Right cardiac atrium (tissue), 5 donors: ENCODE results near the gene TNS4. TPM values are rescaled to one million over a fixed set of nuclear protein-coding genes. Genes with fewer than 3 reads are reported as not detected.

ENCODE experiments used
- ATAC-seq, 2 donors: fragments of 200-7000 bp; cut with Tn5 transposase; one replicate each; pipeline versions ENCODE4 v1.8.0 to v1.9.1; 2020; ENCODE audit warnings: moderate library complexity in 2 of 2, mild to moderate bottlenecking in 1 of 2
- DNase-seq, 3 donors: peaks; one replicate each; pipeline ENCODE4 v3.0.0-alpha.2; 2020
- H3K27ac ChIP-seq: one replicate; pipeline ENCODE4 v1.5.1; 2013; ENCODE audit warnings: mild to moderate bottlenecking, low read length, control low read depth, moderate library complexity
- H3K27me3 ChIP-seq: one replicate; pipeline ENCODE4 v1.6.1; 2013; ENCODE audit not compliant: control insufficient read depth, insufficient read depth
- H3K4me1 ChIP-seq: one replicate; pipeline ENCODE4 v1.6.1; 2013; ENCODE audit warnings: low read length; ENCODE audit not compliant: control insufficient read depth, insufficient read depth
- H3K4me3 ChIP-seq: one replicate; pipeline ENCODE4 v1.5.1; 2013; ENCODE audit warnings: low read length, control low read depth
- H3K9me3 ChIP-seq: one replicate; pipeline ENCODE4 v1.6.1; 2013; ENCODE audit warnings: low read length; ENCODE audit not compliant: control insufficient read depth
- WGBS: extraction: QIAGEN DNeasy Blood & Tissue Kit; methylation state at CpG from one replicate; pipeline ENCODE4 v1.1.7; 2013; 5-methylcytosine and 5-hydroxymethylcytosine counted together
- intact Hi-C, 4 donors: fragments of 100-400 bp; cut with DNase I; formaldehyde crosslinking; loops; one replicate each; pipeline versions ENCODE4 v1.11.0 to v1.14.0; 2022 to 2023
- polyA plus RNA-seq: library from polyadenylated mRNA; stranded (reverse); fragments of 200-250 nt; gene quantifications from one replicate; pipeline ENCODE4 v1.2.3, GENCODE V29; 2013
- total RNA-seq, 4 donors: library from RNA; stranded (reverse); fragmentation: NEBNext Ultra II Directional; extraction: Animal tissue kit (Norgen Biotek cat#: 25700); gene quantifications; one replicate each; pipeline ENCODE4 v1.2.1, GENCODE V29; 2021
- donor health status: healthy with polysubstance abuse.
- donor health status: DM: no; HTN: yes; CAD: no.
- donor health status: DM: no; HTN: no; CAD: no.
- donor health status: DM: no; HTN: yes; CAD: no; lungs with severe emphysema.
- donor health status: DM: yes; HTN: yes; CAD: no.

Gene TNS4
- total and polyA plus RNA-seq, 5 donors = 0.14 TPM; not detected in 4

- intact Hi-C loops = no loop called here
- H3K27ac ChIP-seq = no peak overlapping the region
- 54% methylated on average over 5 of the region's 5 CpGs for WGBS
- peak; percentile 62 to 72 (median 64) for DNase-seq
- ATAC-seq = peak; percentile 38 to 45
- H3K27me3 ChIP-seq = no peaks in the 10 kb centered on the region
- H3K9me3 ChIP-seq = no peaks in the 10 kb centered on the region
- H3K4me1 ChIP-seq = no peaks in the 10 kb centered on the region
- H3K4me3 ChIP-seq = no peak overlapping the region
Measured at GRCh38 chr17:40490289-40490853, 11.1 kb downstream of the TNS4 start.

- Histone ChIP-seq H3K27ac (no peak overlapping the region), H3K4me1 (no peaks in the 10 kb centered on the region), H3K9me3 (no peaks in the 10 kb centered on the region), H3K4me3 (no peak overlapping the region), H3K27me3 (no peaks in the 10 kb centered on the region)
- ATAC-seq (no peak), DNase-seq (peak in 1 of 3 donors; percentile 13)
- WGBS = 83% methylated on average over 7 of the region's 7 CpGs
- intact Hi-C loops = loop anchor here in 1 of 4 donors (10.0 kb wide), 1 partner anchor 47 kb away; no protein-coding TSS in a partner anchor
Measured at GRCh38 chr17:40487371-40488020, 13.9 kb downstream of the TNS4 start.

GRCh38 chr17:40486522-40487370, 14.7 kb downstream of the TNS4 start:
- no peaks in the 10 kb centered on the region for H3K4me1 ChIP-seq
- H3K9me3 ChIP-seq = no peaks in the 10 kb centered on the region
- 88% methylated on average over 12 of the region's 12 CpGs for WGBS
- intact Hi-C loops = loop anchor here in 1 of 4 donors (10.0 kb wide), 1 partner anchor 48 kb away; no protein-coding TSS in a partner anchor
- H3K4me3 ChIP-seq = no peak overlapping the region
- DNase-seq (peak in 1 of 3 donors; percentile 33), ATAC-seq (peak in 1 of 2 donors; percentile 20)
- H3K27ac ChIP-seq = peak overlapping the region; percentile 28
- H3K27me3 ChIP-seq = no peaks in the 10 kb centered on the region

GRCh38 chr17:40485851-40486521, 15.4 kb downstream of the TNS4 start:
- H3K27me3 ChIP-seq = no peaks in the 10 kb centered on the region
- no peaks in the 10 kb centered on the region for H3K9me3 ChIP-seq
- 59% methylated on average over 17 of the region's 17 CpGs for WGBS
- H3K4me3 ChIP-seq = no peak overlapping the region
- H3K27ac ChIP-seq = peak overlapping the region; percentile 16
- no peaks in the 10 kb centered on the region for H3K4me1 ChIP-seq
- peak; percentile 53 to 81 for ATAC-seq
- intact Hi-C loops = loop anchor here in 1 of 4 donors (10.0 kb wide), 1 partner anchor 49 kb away; no protein-coding TSS in a partner anchor
- peak in 2 of 3 donors; percentile 46 to 61 for DNase-seq

GRCh38 chr17:40484973-40485530, 16.4 kb downstream of the TNS4 start:
- Histone ChIP-seq H3K9me3 (no peaks in the 10 kb centered on the region), H3K27ac (no peak overlapping the region), H3K4me1 (no peaks in the 10 kb centered on the region), H3K4me3 (no peak overlapping the region), H3K27me3 (no peaks in the 10 kb centered on the region)
- no peak for DNase-seq
- no peak for ATAC-seq
- intact Hi-C loops = loop anchor here in 1 of 4 donors (10.0 kb wide), 1 partner anchor 50 kb away; no protein-coding TSS in a partner anchor
- WGBS = 67% methylated on average over 7 of the region's 7 CpGs

- 86% methylated on average over 18 of the region's 18 CpGs for WGBS
Measured at GRCh38 chr17:40484285-40484972, 17.0 kb downstream of the TNS4 start.

GRCh38 chr17:40483679-40484078, 17.7 kb downstream of the TNS4 start:
- ATAC-seq = no peak
- Histone ChIP-seq H3K27me3 (no peaks in the 10 kb centered on the region), H3K9me3 (no peaks in the 10 kb centered on the region), H3K4me3 (no peak overlapping the region), H3K27ac (no peak overlapping the region), H3K4me1 (no peaks in the 10 kb centered on the region)
- WGBS = 85% methylated on average over 4 of the region's 4 CpGs
- intact Hi-C loops = loop anchor here in 1 of 4 donors (10.0 kb wide), 1 partner anchor 51 kb away; no protein-coding TSS in a partner anchor
- DNase-seq = no peak

More at GRCh38 chr17:40484285-40484972, 17.0 kb downstream of the TNS4 start:
- no peaks in the 10 kb centered on the region for H3K27me3 ChIP-seq
- no peak for ATAC-seq
- H3K9me3 ChIP-seq = no peaks in the 10 kb centered on the region
- intact Hi-C loops = loop anchor here in 1 of 4 donors (10.0 kb wide), 1 partner anchor 50 kb away; no protein-coding TSS in a partner anchor
- H3K4me3 ChIP-seq = no peak overlapping the region
- H3K4me1 ChIP-seq = no peaks in the 10 kb centered on the region
- H3K27ac ChIP-seq = no peak overlapping the region
- peak in 1 of 3 donors; percentile 16 for DNase-seq

- intact Hi-C loops = loop anchor here in 1 of 4 donors (10.0 kb wide), 1 partner anchor 52 kb away; no protein-coding TSS in a partner anchor
- Histone ChIP-seq H3K27ac (no peak overlapping the region), H3K27me3 (no peaks in the 10 kb centered on the region), H3K4me1 (no peaks in the 10 kb centered on the region), H3K4me3 (no peak overlapping the region), H3K9me3 (no peaks in the 10 kb centered on the region)
- ATAC-seq = no peak
- WGBS = 89% methylated on average over 6 of the region's 6 CpGs
- DNase-seq = peak in 1 of 3 donors; percentile 23
Measured at GRCh38 chr17:40482722-40483121, 18.7 kb downstream of the TNS4 start.

- H3K9me3 ChIP-seq = no peaks in the 10 kb centered on the region
- no peaks in the 10 kb centered on the region for H3K4me1 ChIP-seq
- no peak overlapping the region for H3K27ac ChIP-seq
- no peak for ATAC-seq
- H3K27me3 ChIP-seq = no peaks in the 10 kb centered on the region
- H3K4me3 ChIP-seq = no peak overlapping the region
- WGBS = 89% methylated on average over 7 of the region's 7 CpGs
- peak in 1 of 3 donors; percentile 18 for DNase-seq
- intact Hi-C loops = loop anchor here in 1 of 4 donors (10.0 kb wide), 1 partner anchor 54 kb away; no protein-coding TSS in a partner anchor
Measured at GRCh38 chr17:40481106-40481505, 20.3 kb downstream of the TNS4 start.
